ENCODE data around the gene BCL3. TPM values are rescaled to one million over a fixed set of nuclear protein-coding genes. Genes with fewer than 3 reads are reported as not detected.
"Not testable (repeated sequence)": the region's sequence is repeated elsewhere in the genome, so short reads cannot be mapped to it uniquely, and the experiment has no call there.

Gene BCL3
- total RNA-seq, 1 donor from 2014 or later = not detected

- TF ChIP-seq EZH2 (IDR thresholded peaks at IDR 0.05) = no peak
- TF ChIP-seq EZH2phosphoT487 (IDR thresholded peaks at IDR 0.05) = no peak
- peak; percentile 89 for TF ChIP-seq CTCF (IDR thresholded peaks at IDR 0.05)
- Mint-ChIP-seq H3K27ac (no peak overlapping the region), H3K4me3 (peak overlapping the region; percentile 13), H3K9me3 (peaks cover 7% of the 10 kb centered on the region), H3K4me1 (no peaks in the 10 kb centered on the region), H3K27me3 (ENCODE audit: insufficient read depth, low read depth) (peaks cover 6% of the 10 kb centered on the region), H3K36me3 (no peaks in the 10 kb centered on the region)
- no peaks in the 10 kb centered on the region for H4K20me1 ChIP-seq (ENCODE audit: low read depth)
- no peaks in the 10 kb centered on the region for H3F3A ChIP-seq (ENCODE audit: low read depth)
- no peaks in the 10 kb centered on the region for H3K4me1 ChIP-seq
- no peaks in the 10 kb centered on the region for H3K27me3 ChIP-seq
- no peaks in the 10 kb centered on the region for H3K36me3 ChIP-seq
- peak overlapping the region; percentile 35 for H2AFZ ChIP-seq (replicated peaks)
- no peak overlapping the region for H3K27ac ChIP-seq
- peak; percentile 97 for DNase-seq (ENCODE audit: low spot score)
- H3K4me3 ChIP-seq = no peak overlapping the region
- H3K9ac ChIP-seq = no peak overlapping the region
- H3K79me2 ChIP-seq (ENCODE audit: low read depth) = no peaks in the 10 kb centered on the region
- no peak overlapping the region for H3K4me2 ChIP-seq
- no peaks in the 10 kb centered on the region for H3K9me3 ChIP-seq (ENCODE audit: low read depth)
These were observed 22.2 kb downstream of the BCL3 start for GRCh38 chr19:44770550-44771257.

DNA sequence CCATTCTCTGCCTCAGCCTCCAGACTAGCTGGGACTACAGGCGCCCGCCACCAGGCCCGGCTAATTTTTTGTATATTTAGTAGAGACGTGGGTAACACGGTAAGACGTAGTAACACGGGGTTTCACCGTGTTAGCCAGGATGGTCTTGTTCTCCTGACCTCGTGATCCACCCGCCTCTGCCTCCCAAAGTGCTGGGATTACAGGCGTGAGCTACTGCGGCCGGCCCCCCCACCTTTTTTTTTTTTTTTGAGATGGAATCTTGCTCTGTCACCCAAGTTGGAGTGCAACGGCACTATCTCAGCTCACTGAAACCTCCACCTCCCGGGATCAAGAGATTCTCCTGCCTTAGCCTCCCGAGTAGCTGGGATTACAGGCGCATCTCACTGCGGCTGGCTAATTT, 23.6 kb downstream of the BCL3 start:
- not testable (repeated sequence) for H3K36me3 Mint-ChIP-seq

GRCh38 chr19:44772959-44773358, 24.5 kb downstream of the BCL3 start:
- Mint-ChIP-seq H3K9me3 (peaks cover 7% of the 10 kb centered on the region), H3K36me3 (no peaks in the 10 kb centered on the region), H3K27ac (no peak overlapping the region), H3K27me3 (ENCODE audit: insufficient read depth, low read depth) (peaks cover 7% of the 10 kb centered on the region), H3K4me1 (no peaks in the 10 kb centered on the region), H3K4me3 (no peak overlapping the region)
- no peak overlapping the region for H3K27ac ChIP-seq
- H3K4me3 ChIP-seq = no peak overlapping the region
- H3F3A ChIP-seq (ENCODE audit: low read depth) = peaks cover 2% of the 10 kb centered on the region
- H3K9ac ChIP-seq = no peak overlapping the region
- H4K20me1 ChIP-seq (ENCODE audit: low read depth) = no peaks in the 10 kb centered on the region
- H3K36me3 ChIP-seq = no peaks in the 10 kb centered on the region
- TF ChIP-seq CTCF (IDR thresholded peaks at IDR 0.05) = no peak
- TF ChIP-seq EZH2 (IDR thresholded peaks at IDR 0.05) = no peak
- TF ChIP-seq EZH2phosphoT487 (IDR thresholded peaks at IDR 0.05) = no peak
- H2AFZ ChIP-seq (replicated peaks) = no peak overlapping the region
- no peaks in the 10 kb centered on the region for H3K9me3 ChIP-seq (ENCODE audit: low read depth)
- no peak for DNase-seq (ENCODE audit: low spot score)
- H3K27me3 ChIP-seq = peaks cover 13% of the 10 kb centered on the region
- no peaks in the 10 kb centered on the region for H3K79me2 ChIP-seq (ENCODE audit: low read depth)
- H3K4me2 ChIP-seq = no peak overlapping the region
- H3K4me1 ChIP-seq = no peaks in the 10 kb centered on the region

More for the DNA sequence above, 23.6 kb downstream of the BCL3 start:
- not testable (repeated sequence) for H2AFZ ChIP-seq (replicated peaks); H4K20me1 ChIP-seq (ENCODE audit: low read depth); H3K4me3 ChIP-seq; H3K27me3 ChIP-seq; H3K79me2 ChIP-seq (ENCODE audit: low read depth); H3K9me3 Mint-ChIP-seq; H3F3A ChIP-seq (ENCODE audit: low read depth); H3K27me3 Mint-ChIP-seq (ENCODE audit: insufficient read depth, low read depth); DNase-seq (ENCODE audit: low spot score); H3K9ac ChIP-seq; H3K4me3 Mint-ChIP-seq; H3K4me1 Mint-ChIP-seq; H3K36me3 ChIP-seq; H3K4me1 ChIP-seq; H3K27ac ChIP-seq; H3K9me3 ChIP-seq (ENCODE audit: low read depth); H3K27ac Mint-ChIP-seq; H3K4me2 ChIP-seq

GRCh38 chr19:44775676-44776240, 27.2 kb downstream of the BCL3 start:
- Mint-ChIP-seq H3K27me3 (ENCODE audit: insufficient read depth, low read depth) (peaks cover 7% of the 10 kb centered on the region), H3K4me3 (no peak overlapping the region), H3K4me1 (no peaks in the 10 kb centered on the region), H3K36me3 (no peaks in the 10 kb centered on the region), H3K27ac (no peak overlapping the region), H3K9me3 (no peaks in the 10 kb centered on the region)
- Histone ChIP-seq H3K79me2 (ENCODE audit: low read depth) (no peaks in the 10 kb centered on the region), H3K36me3 (no peaks in the 10 kb centered on the region), H3F3A (ENCODE audit: low read depth) (peaks cover 7% of the 10 kb centered on the region), H3K9ac (no peak overlapping the region), H4K20me1 (ENCODE audit: low read depth) (no peaks in the 10 kb centered on the region), H2AFZ (replicated peaks) (no peak overlapping the region), H3K4me2 (no peak overlapping the region), H3K27ac (no peak overlapping the region), H3K9me3 (ENCODE audit: low read depth) (no peaks in the 10 kb centered on the region), H3K4me1 (no peaks in the 10 kb centered on the region), H3K4me3 (no peak overlapping the region), H3K27me3 (peaks cover 15% of the 10 kb centered on the region)
- no peak for DNase-seq (ENCODE audit: low spot score)
- TF ChIP-seq CTCF (IDR thresholded peaks at IDR 0.05) (no peak), EZH2 (IDR thresholded peaks at IDR 0.05) (no peak), EZH2phosphoT487 (IDR thresholded peaks at IDR 0.05) (no peak)
